WTC11 (cell line): Measurements from ENCODE around the gene DGUOK. TPM values are rescaled to one million over a fixed set of nuclear protein-coding genes. Genes with fewer than 3 reads are reported as not detected.

Experiments
- CBFB ChIP-seq: sonication (generic); formaldehyde crosslinking; IDR thresholded peaks from 2 replicates; pipeline ENCODE4 v1.8.1; 2022; ENCODE audit warnings: mild to moderate bottlenecking, low read depth, missing genetic modification reagents
- CREM ChIP-seq: sonication (generic); formaldehyde crosslinking; IDR thresholded peaks from 2 replicates; pipeline ENCODE4 v1.8.1; 2022; ENCODE audit warnings: mild to moderate bottlenecking, missing genetic modification reagents, moderate library complexity
- EMX1 ChIP-seq: fragments of 250-450 bp; sonication (Bioruptor Pico); IDR thresholded peaks from 2 replicates; pipeline ENCODE4 v1.8.0; 2021; ENCODE audit warnings: mild to moderate bottlenecking
- ETV6 ChIP-seq: sonication (generic); formaldehyde crosslinking; IDR thresholded peaks from 2 replicates; pipeline ENCODE4 v1.8.1; 2022; ENCODE audit warnings: mild to moderate bottlenecking, missing genetic modification reagents
- FOXP1 ChIP-seq: sonication (generic); formaldehyde crosslinking; IDR thresholded peaks from 2 replicates; pipeline ENCODE4 v1.8.0; 2022; ENCODE audit warnings: missing genetic modification reagents, mild to moderate bottlenecking, moderate library complexity, borderline replicate concordance
- GABPB1 ChIP-seq: sonication (generic); formaldehyde crosslinking; IDR thresholded peaks from 2 replicates; pipeline ENCODE4 v1.8.1; 2023; ENCODE audit warnings: mild to moderate bottlenecking, missing genetic modification reagents
- KAT7 ChIP-seq: sonication (generic); formaldehyde crosslinking; IDR thresholded peaks from 2 replicates; pipeline ENCODE4 v1.8.1; 2023; ENCODE audit warnings: missing genetic modification reagents, mild to moderate bottlenecking, borderline replicate concordance
- NFATC4 ChIP-seq: fragments of 250-450 bp; sonication (Bioruptor Pico); IDR thresholded peaks from 2 replicates; pipeline ENCODE4 v1.9.0; 2021; ENCODE audit warnings: mild to moderate bottlenecking
- NR1H2 ChIP-seq: sonication (generic); formaldehyde crosslinking; IDR thresholded peaks from 2 replicates; pipeline ENCODE4 v1.9.0; 2021; ENCODE audit warnings: mild to moderate bottlenecking, moderate library complexity, missing genetic modification reagents
- NR3C1 ChIP-seq: sonication (generic); formaldehyde crosslinking; conservative IDR thresholded peaks from 2 replicates; pipeline ENCODE4 v1.8.1; 2023; ENCODE audit warnings: low read depth, mild to moderate bottlenecking, missing genetic modification reagents
- OVOL2 ChIP-seq: fragments of 250-450 bp; sonication (Bioruptor Pico); IDR thresholded peaks from 2 replicates; pipeline ENCODE4 v1.9.0; 2021; ENCODE audit warnings: mild to moderate bottlenecking, borderline replicate concordance
- SOX15 ChIP-seq: fragments of 250-450 bp; sonication (Bioruptor Pico); IDR thresholded peaks from 2 replicates; pipeline ENCODE4 v1.9.0; 2021; ENCODE audit warnings: mild to moderate bottlenecking
- TCF7 ChIP-seq: sonication (generic); formaldehyde crosslinking; IDR thresholded peaks from 2 replicates; pipeline ENCODE4 v1.8.0; 2022; ENCODE audit warnings: mild to moderate bottlenecking, low read depth, missing genetic modification reagents, moderate library complexity
- ZNF138 ChIP-seq: sonication (generic); formaldehyde crosslinking; conservative IDR thresholded peaks from 2 replicates; pipeline ENCODE4 v1.8.1; 2022; ENCODE audit warnings: mild to moderate bottlenecking, moderate library complexity, missing genetic modification reagents
- ZNF416 ChIP-seq: fragments of 250-450 bp; sonication (Bioruptor Pico); IDR thresholded peaks from 2 replicates; pipeline ENCODE4 v1.9.0; 2021; ENCODE audit warnings: mild to moderate bottlenecking, inconsistent platforms
- ZNF423 ChIP-seq: fragments of 250-450 bp; sonication (Bioruptor Pico); IDR thresholded peaks from 2 replicates; pipeline ENCODE4 v2.1.2; 2022; ENCODE audit warnings: mild to moderate bottlenecking, moderate library complexity
- total RNA-seq: library from RNA; stranded (reverse); gene quantifications from 3 replicates; pipeline ENCODE4 v1.2.3, GENCODE V29; 2021
- TF ChIP-seq, protein P1 (sequence below): fragments of 250-450 bp; sonication (Bioruptor Pico); IDR thresholded peaks from 2 replicates; pipeline ENCODE4 v2.1.2; 2022; ENCODE audit warnings: mild to moderate bottlenecking, moderate library complexity
- TF ChIP-seq, protein P2 (sequence below): fragments of 250-450 bp; sonication (Bioruptor Pico); conservative IDR thresholded peaks from 2 replicates; pipeline ENCODE4 v1.9.0; 2021; ENCODE audit warnings: mild to moderate bottlenecking
- TF ChIP-seq, protein P3 (sequence below): sonication (generic); formaldehyde crosslinking; conservative IDR thresholded peaks from 2 replicates; pipeline ENCODE4 v1.8.1; 2023; ENCODE audit warnings: mild to moderate bottlenecking, low read depth, missing genetic modification reagents, moderate library complexity
- TF ChIP-seq, protein P4 (sequence below): sonication (generic); formaldehyde crosslinking; IDR thresholded peaks from 2 replicates; pipeline ENCODE4 v1.8.0; 2022; ENCODE audit warnings: missing genetic modification reagents
- TF ChIP-seq, protein P5 (sequence below): fragments of 250-450 bp; sonication (Bioruptor Pico); IDR thresholded peaks from 2 replicates; pipeline ENCODE4 v1.9.0; 2021; ENCODE audit warnings: mild to moderate bottlenecking
- TF ChIP-seq, protein P6 (sequence below): sonication (generic); formaldehyde crosslinking; IDR thresholded peaks from 2 replicates; pipeline ENCODE4 v1.8.1; 2023; ENCODE audit warnings: mild to moderate bottlenecking, missing genetic modification reagents

The DGUOK gene
- total RNA-seq, 1 experiment from 2014 or later: 105 TPM

DNA sequence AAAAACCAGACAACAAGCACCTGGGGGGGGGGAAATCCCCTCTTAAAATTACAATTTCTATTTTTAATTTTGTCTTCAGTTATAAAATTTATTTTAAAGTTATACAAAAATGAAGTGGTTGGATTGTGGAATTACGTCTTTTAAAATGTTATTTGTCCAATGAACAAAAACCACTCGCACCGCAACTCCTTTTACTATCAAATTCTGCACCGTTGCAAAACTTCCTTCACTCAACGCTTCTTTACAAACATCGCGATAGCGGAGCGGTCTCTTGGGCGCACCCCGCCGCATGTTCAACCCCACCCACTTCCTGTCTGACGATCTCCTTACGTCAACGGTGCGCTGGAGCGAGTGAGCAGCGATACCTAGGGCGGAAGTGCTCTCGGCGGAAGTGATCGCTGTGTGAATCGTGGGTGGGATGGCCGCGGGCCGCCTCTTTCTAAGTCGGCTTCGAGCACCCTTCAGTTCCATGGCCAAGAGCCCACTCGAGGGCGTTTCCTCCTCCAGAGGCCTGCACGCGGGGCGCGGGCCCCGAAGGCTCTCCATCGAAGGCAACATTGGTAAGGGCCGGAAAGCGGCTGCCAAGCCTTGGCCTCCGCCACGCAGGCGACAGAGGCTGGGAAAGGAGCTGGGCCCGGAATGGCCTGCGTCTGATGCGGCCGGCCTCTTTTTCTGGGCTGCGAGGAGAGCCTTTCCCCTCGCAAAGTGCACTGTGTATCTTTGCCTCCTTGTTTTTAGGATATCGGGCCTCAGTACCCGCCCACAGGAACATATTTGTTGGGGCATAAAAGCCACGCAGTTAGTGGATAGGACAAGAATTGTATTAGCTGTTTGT is at the start of gene DGUOK (continued):
- TF ChIP-seq TCF7 (CRISPR knock-in tag) (no peak), OVOL2 (CRISPR knock-in tag) (no peak), GABPB1 (CRISPR knock-in tag) (peak; percentile 84), ZNF138 (CRISPR knock-in tag) (no peak), KAT7 (CRISPR knock-in tag) (no peak), NFATC4 (CRISPR knock-in tag) (no peak), ZNF416 (CRISPR knock-in tag) (no peak), EMX1 (CRISPR knock-in tag) (no peak), CBFB (CRISPR knock-in tag) (0 out of 2 replicates have a peak, but pooled peaks have one; percentile 36), NR3C1 (CRISPR knock-in tag) (no peak), NR1H2 (peak; percentile 44; the same call in 1 of the 2 replicates), CREM (CRISPR knock-in tag) (peak; percentile 27; the same call in 1 of the 2 replicates), ETV6 (CRISPR knock-in tag) (peak; percentile 95), ZNF423 (CRISPR knock-in tag) (no peak), SOX15 (CRISPR knock-in tag) (no peak), FOXP1 (CRISPR knock-in tag) (peak; percentile 79; the same call in 1 of the 2 replicates)
- TF ChIP-seq, protein P1, sequence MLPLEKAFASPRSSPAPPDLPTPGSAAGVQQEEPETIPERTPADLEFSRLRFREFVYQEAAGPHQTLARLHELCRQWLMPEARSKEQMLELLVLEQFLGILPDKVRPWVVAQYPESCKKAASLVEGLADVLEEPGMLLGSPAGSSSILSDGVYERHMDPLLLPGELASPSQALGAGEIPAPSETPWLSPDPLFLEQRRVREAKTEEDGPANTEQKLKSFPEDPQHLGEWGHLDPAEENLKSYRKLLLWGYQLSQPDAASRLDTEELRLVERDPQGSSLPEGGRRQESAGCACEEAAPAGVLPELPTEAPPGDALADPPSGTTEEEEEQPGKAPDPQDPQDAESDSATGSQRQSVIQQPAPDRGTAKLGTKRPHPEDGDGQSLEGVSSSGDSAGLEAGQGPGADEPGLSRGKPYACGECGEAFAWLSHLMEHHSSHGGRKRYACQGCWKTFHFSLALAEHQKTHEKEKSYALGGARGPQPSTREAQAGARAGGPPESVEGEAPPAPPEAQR (CRISPR knock-in tag): no peak
- TF ChIP-seq, protein P2, sequence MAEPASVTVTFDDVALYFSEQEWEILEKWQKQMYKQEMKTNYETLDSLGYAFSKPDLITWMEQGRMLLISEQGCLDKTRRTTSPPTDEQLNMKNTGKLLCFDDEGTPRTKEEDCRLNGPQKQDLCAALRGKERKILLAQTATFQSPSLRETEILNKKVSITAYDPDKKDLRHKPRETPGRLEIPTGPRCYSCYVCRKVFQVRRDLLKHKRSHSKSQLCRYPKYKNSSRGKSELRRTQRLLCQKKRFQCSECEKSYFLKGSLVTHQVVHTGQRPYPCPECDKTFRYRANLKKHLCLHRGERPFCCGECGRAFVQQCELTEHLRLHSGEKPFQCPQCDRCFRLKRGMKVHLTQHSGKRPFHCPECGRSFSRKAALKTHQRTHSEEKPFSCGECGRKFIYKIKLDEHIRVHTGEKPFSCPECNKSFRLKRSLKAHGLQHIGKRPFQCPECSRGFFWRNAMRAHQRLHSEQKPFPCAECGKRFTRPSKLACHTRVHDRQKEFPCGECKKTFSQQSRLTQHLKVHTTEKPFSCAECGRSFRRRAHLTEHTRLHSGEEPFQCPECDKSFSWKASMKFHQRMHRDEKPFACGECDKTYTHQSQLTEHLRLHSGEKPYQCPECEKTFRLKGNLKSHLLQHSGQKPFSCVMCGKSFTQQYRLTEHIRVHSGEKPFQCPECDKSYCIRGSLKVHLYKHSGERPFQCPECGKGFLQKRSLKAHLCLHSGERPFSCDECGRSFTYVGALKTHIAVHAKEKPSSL (CRISPR knock-in tag): no peak
- TF ChIP-seq, protein P3, sequence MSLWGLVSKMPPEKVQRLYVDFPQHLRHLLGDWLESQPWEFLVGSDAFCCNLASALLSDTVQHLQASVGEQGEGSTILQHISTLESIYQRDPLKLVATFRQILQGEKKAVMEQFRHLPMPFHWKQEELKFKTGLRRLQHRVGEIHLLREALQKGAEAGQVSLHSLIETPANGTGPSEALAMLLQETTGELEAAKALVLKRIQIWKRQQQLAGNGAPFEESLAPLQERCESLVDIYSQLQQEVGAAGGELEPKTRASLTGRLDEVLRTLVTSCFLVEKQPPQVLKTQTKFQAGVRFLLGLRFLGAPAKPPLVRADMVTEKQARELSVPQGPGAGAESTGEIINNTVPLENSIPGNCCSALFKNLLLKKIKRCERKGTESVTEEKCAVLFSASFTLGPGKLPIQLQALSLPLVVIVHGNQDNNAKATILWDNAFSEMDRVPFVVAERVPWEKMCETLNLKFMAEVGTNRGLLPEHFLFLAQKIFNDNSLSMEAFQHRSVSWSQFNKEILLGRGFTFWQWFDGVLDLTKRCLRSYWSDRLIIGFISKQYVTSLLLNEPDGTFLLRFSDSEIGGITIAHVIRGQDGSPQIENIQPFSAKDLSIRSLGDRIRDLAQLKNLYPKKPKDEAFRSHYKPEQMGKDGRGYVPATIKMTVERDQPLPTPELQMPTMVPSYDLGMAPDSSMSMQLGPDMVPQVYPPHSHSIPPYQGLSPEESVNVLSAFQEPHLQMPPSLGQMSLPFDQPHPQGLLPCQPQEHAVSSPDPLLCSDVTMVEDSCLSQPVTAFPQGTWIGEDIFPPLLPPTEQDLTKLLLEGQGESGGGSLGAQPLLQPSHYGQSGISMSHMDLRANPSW (CRISPR knock-in tag): no peak
- TF ChIP-seq, protein P4, sequence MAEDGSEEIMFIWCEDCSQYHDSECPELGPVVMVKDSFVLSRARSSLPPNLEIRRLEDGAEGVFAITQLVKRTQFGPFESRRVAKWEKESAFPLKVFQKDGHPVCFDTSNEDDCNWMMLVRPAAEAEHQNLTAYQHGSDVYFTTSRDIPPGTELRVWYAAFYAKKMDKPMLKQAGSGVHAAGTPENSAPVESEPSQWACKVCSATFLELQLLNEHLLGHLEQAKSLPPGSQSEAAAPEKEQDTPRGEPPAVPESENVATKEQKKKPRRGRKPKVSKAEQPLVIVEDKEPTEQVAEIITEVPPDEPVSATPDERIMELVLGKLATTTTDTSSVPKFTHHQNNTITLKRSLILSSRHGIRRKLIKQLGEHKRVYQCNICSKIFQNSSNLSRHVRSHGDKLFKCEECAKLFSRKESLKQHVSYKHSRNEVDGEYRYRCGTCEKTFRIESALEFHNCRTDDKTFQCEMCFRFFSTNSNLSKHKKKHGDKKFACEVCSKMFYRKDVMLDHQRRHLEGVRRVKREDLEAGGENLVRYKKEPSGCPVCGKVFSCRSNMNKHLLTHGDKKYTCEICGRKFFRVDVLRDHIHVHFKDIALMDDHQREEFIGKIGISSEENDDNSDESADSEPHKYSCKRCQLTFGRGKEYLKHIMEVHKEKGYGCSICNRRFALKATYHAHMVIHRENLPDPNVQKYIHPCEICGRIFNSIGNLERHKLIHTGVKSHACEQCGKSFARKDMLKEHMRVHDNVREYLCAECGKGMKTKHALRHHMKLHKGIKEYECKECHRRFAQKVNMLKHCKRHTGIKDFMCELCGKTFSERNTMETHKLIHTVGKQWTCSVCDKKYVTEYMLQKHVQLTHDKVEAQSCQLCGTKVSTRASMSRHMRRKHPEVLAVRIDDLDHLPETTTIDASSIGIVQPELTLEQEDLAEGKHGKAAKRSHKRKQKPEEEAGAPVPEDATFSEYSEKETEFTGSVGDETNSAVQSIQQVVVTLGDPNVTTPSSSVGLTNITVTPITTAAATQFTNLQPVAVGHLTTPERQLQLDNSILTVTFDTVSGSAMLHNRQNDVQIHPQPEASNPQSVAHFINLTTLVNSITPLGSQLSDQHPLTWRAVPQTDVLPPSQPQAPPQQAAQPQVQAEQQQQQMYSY (CRISPR knock-in tag): no peak
- TF ChIP-seq, protein P5, sequence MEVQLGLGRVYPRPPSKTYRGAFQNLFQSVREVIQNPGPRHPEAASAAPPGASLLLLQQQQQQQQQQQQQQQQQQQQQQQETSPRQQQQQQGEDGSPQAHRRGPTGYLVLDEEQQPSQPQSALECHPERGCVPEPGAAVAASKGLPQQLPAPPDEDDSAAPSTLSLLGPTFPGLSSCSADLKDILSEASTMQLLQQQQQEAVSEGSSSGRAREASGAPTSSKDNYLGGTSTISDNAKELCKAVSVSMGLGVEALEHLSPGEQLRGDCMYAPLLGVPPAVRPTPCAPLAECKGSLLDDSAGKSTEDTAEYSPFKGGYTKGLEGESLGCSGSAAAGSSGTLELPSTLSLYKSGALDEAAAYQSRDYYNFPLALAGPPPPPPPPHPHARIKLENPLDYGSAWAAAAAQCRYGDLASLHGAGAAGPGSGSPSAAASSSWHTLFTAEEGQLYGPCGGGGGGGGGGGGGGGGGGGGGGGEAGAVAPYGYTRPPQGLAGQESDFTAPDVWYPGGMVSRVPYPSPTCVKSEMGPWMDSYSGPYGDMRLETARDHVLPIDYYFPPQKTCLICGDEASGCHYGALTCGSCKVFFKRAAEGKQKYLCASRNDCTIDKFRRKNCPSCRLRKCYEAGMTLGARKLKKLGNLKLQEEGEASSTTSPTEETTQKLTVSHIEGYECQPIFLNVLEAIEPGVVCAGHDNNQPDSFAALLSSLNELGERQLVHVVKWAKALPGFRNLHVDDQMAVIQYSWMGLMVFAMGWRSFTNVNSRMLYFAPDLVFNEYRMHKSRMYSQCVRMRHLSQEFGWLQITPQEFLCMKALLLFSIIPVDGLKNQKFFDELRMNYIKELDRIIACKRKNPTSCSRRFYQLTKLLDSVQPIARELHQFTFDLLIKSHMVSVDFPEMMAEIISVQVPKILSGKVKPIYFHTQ (CRISPR knock-in tag): no peak
- TF ChIP-seq, protein P6, sequence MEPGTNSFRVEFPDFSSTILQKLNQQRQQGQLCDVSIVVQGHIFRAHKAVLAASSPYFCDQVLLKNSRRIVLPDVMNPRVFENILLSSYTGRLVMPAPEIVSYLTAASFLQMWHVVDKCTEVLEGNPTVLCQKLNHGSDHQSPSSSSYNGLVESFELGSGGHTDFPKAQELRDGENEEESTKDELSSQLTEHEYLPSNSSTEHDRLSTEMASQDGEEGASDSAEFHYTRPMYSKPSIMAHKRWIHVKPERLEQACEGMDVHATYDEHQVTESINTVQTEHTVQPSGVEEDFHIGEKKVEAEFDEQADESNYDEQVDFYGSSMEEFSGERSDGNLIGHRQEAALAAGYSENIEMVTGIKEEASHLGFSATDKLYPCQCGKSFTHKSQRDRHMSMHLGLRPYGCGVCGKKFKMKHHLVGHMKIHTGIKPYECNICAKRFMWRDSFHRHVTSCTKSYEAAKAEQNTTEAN: no peak
